ENCODE results near the gene ZNF516. TPM values are rescaled to one million over a fixed set of nuclear protein-coding genes. Genes with fewer than 3 reads are reported as not detected.
A peak's percentile ranks its signal among the peaks of the same experiment; 100 is the strongest.

The ZNF516 gene
- total and polyA plus RNA-seq, 10 of the 15 experiments (the other 5 are each of a cell fraction or from before 2014, with no cell fraction given), result 2.0 to 32.0 (median 8.3) TPM

- Histone ChIP-seq H3K9me3 (replicated peaks; ENCODE audit: control insufficient read depth, insufficient read depth, low read length) (no peaks in the 10 kb centered on the region; the same call in 2 of the 3 replicates), H3K27ac (ENCODE audit: control insufficient read depth, insufficient read depth) (peak overlapping the region; percentile 48; the same call in 1 of the 2 replicates), H3K9ac (ENCODE audit: control insufficient read depth, insufficient read depth, low read length) (peak overlapping the region; percentile 67; the same call in 1 of the 2 replicates), H4K20me1 (ENCODE audit: control insufficient read depth, insufficient read depth) (no peaks in the 10 kb centered on the region), H2AFZ (ENCODE audit: control insufficient read depth, low read depth, low read length) (peak overlapping the region; percentile 84), H3K27me3 (replicated peaks in 1 of 2; ENCODE audit: control insufficient read depth in 2 of 2, insufficient read depth in 2 of 2, low read length in 1 of 2) (no peaks in the 10 kb centered on the region), H3K4me2 (ENCODE audit: control insufficient read depth, insufficient read depth) (peak overlapping the region; percentile 97), H3K36me3 (ENCODE audit: control insufficient read depth in 2 of 2, insufficient read depth in 2 of 2, low read length in 1 of 2) (no peaks in the 10 kb centered on the region), H3K79me2 (ENCODE audit: control insufficient read depth, insufficient read depth, low read length) (no peaks in the 10 kb centered on the region; the same call in 1 of the 2 replicates), H3K4me3 (peak overlapping the region; percentile 57), H3K4me1 (ENCODE audit: control insufficient read depth, insufficient read depth, low read length) (peaks cover 6% of the 10 kb centered on the region; the same call in 1 of the 2 replicates)
- ChIA-PET RAD21 (ENCODE audit: unreplicated experiment) (no interaction called here), SMC1A (ENCODE audit: uncharacterized antibody, unreplicated experiment) (interaction anchor here (0.7 to 1.3 kb wide), 4 partner anchors 10 to 44 kb away, joined by 3 to 5 read pairs (median 3); no protein-coding TSS in a partner anchor), CTCF (interaction anchor here (0.7 kb wide), 1 partner anchor 181 kb away, joined by 3 read pairs; no protein-coding TSS in a partner anchor), POLR2A (no interaction called here)
- DNase-seq (ENCODE audit: low read depth, low spot score) (peak; percentile 13), ATAC-seq (peak; percentile 20; the same call in 1 of the 3 replicates), FAIRE-seq (no peak)
- 19% methylated on average over 28 of the region's 28 CpGs for WGBS (ENCODE audit: insufficient coverage, insufficient replicate concordance, low lambda C conversion rate, missing lambda C conversion rate)
- intact Hi-C loops (cut with micrococcal nuclease; ENCODE audit: unreplicated experiment), result no loop called here
- no TSS peak for BruUV-seq (replicated peaks)
- in situ Hi-C loops (cut with MboI), result no loop called here
- TF ChIP-seq ZBTB4 (CRISPR knock-in tag; IDR thresholded peaks at IDR 0.05) (no peak), NFXL1 (IDR thresholded peaks at IDR 0.05; ENCODE audit: borderline replicate concordance) (no peak), FOXM1 (IDR thresholded peaks at IDR 0.05; ENCODE audit: low read depth, low read length) (no peak), ELK1 (IDR thresholded peaks at IDR 0.05; ENCODE audit: low read depth, low read length) (no peak), CBX5 (IDR thresholded peaks at IDR 0.05; ENCODE audit: low read depth) (peak; percentile 21; the same call in 1 of the 2 replicates), NR2C2 (IDR thresholded peaks at IDR 0.05; ENCODE audit: borderline replicate concordance, control insufficient read depth, insufficient read length, low read depth) (no peak), SPI1 (IDR thresholded peaks at IDR 0.05; ENCODE audit: borderline replicate concordance, insufficient read depth, low read depth, low read length) (no peak), HCFC1 (IDR thresholded peaks at IDR 0.05; ENCODE audit: low read length) (no peak), PBX3 (IDR thresholded peaks at IDR 0.05; ENCODE audit: insufficient replicate concordance, low read depth, low read length) (no peak), BHLHE40 (IDR thresholded peaks at IDR 0.05; ENCODE audit: borderline replicate concordance in 1 of 2, low read depth in 2 of 2, low read length in 1 of 2) (peak; percentile 88 to 89), ETV6 (conservative IDR thresholded peaks at IDR 0.05 in 1 of 2, IDR thresholded peaks at IDR 0.05 in 1 of 2; ENCODE audit: borderline replicate concordance in 1 of 2, low read depth in 1 of 2) (no peak), POLR2A (IDR thresholded peaks at IDR 0.05; ENCODE audit: low read depth, low read length) (no peak), BCL11A (IDR thresholded peaks at IDR 0.05; ENCODE audit: low read depth, low read length) (no peak), NKRF (conservative IDR thresholded peaks at IDR 0.05) (no peak)
These were observed 33.7 kb upstream of the ZNF516 start for GRCh38 chr18:76528477-76529432.

Data from GM12878 (cell line).